AG04450 (cell line): ENCODE results near the gene FOXQ1. TPM values are rescaled to one million over a fixed set of nuclear protein-coding genes. Genes with fewer than 3 reads are reported as not detected.

Experiments
- CTCF ChIA-PET: fragments of 300-600, 350-600 bp; formaldehyde crosslinking; extraction: SDS; loops from one replicate; lab custom pipeline; 2022; ENCODE audit warnings: antibody characterized with exemption, inconsistent platforms; lab: Charles Lee
- POLR2A ChIA-PET: fragments of 350-600 bp; formaldehyde crosslinking; extraction: SDS; loops from one replicate; lab custom pipeline; 2021; ENCODE audit warnings: antibody characterized with exemption, inconsistent platforms; lab: Yijun Ruan, JAX
- DNase-seq: peaks from one replicate; pipeline ENCODE4 v3.0.0-alpha.2; 2011; ENCODE audit warnings: low read depth, low spot score
- H3K27ac ChIP-seq: one replicate; pipeline ENCODE4 v1.5.1; 2012; ENCODE audit warnings: low read depth, low read length, control low read depth
- H3K27me3 ChIP-seq: one replicate; pipeline ENCODE4 v1.6.0; 2012; ENCODE audit warnings: low read length; ENCODE audit not compliant: control insufficient read depth, insufficient read depth
- H3K4me3 ChIP-seq: 2 replicates; pipeline ENCODE4 v1.5.1; 2011; ENCODE audit warnings: mild to moderate bottlenecking, low read depth, low read length, control low read depth
- H3K9me3 ChIP-seq: 2 replicates; pipeline ENCODE4 v1.5.1; 2012; ENCODE audit warnings: low read length; ENCODE audit not compliant: control insufficient read depth, insufficient read depth
- CTCF ChIP-seq: IDR thresholded peaks from 2 replicates; pipeline ENCODE4 v1.5.1; 2011; ENCODE audit warnings: low read depth, low read length, control low read depth, inconsistent platforms
- polyA plus RNA-seq: library from polyadenylated mRNA; depleted of rRNA; stranded (reverse); fragments of >200 nt; gene quantifications from 2 replicates; pipeline ENCODE4 v1.2.3, GENCODE V29; 2011

FOXQ1 gene
- polyA plus RNA-seq, 1 experiment = 0.07 TPM

GRCh38 chr6:1290086-1290485 is 21.8 kb upstream of the FOXQ1 start:
- H3K27ac ChIP-seq = no peak overlapping the region
- no peak overlapping the region for H3K4me3 ChIP-seq
- no peak for DNase-seq
- ChIA-PET CTCF (no interaction called here), POLR2A (no interaction called here)
- no peaks in the 10 kb centered on the region for H3K27me3 ChIP-seq
- no peak for TF ChIP-seq CTCF
- H3K9me3 ChIP-seq = no peaks in the 10 kb centered on the region

GRCh38 chr6:1290805-1291204 is 21.1 kb upstream of the FOXQ1 start:
- Histone ChIP-seq H3K27me3 (no peaks in the 10 kb centered on the region), H3K4me3 (no peak overlapping the region), H3K27ac (no peak overlapping the region), H3K9me3 (no peaks in the 10 kb centered on the region)
- no peak for DNase-seq
- TF ChIP-seq CTCF = no peak
- POLR2A ChIA-PET = no interaction called here
- CTCF ChIA-PET = interaction anchor here (0.5 to 1.6 kb wide), 2 partner anchors 10 to 90 kb away, joined by 4 to 13 read pairs; no protein-coding TSS in a partner anchor

GRCh38 chr6:1291381-1291780 is 20.5 kb upstream of the FOXQ1 start:
- no peak for TF ChIP-seq CTCF
- CTCF ChIA-PET = interaction anchor here (0.5 to 1.6 kb wide), 2 partner anchors 9 to 90 kb away, joined by 4 to 13 read pairs; no protein-coding TSS in a partner anchor
- H3K27me3 ChIP-seq = no peaks in the 10 kb centered on the region
- no peak for DNase-seq
- H3K27ac ChIP-seq = no peak overlapping the region
- no peak overlapping the region for H3K4me3 ChIP-seq
- no peaks in the 10 kb centered on the region for H3K9me3 ChIP-seq
- POLR2A ChIA-PET = no interaction called here

GRCh38 chr6:1295420-1295819 is 16.5 kb upstream of the FOXQ1 start:
- DNase-seq = no peak
- ChIA-PET CTCF (interaction anchor here (1.2 to 1.8 kb wide), 2 partner anchors 15 to 573 kb away, joined by 3 to 5 read pairs; no protein-coding TSS in a partner anchor), POLR2A (no interaction called here)
- TF ChIP-seq CTCF = no peak
- no peaks in the 10 kb centered on the region for H3K9me3 ChIP-seq
- H3K27me3 ChIP-seq = no peaks in the 10 kb centered on the region
- H3K27ac ChIP-seq = no peak overlapping the region
- H3K4me3 ChIP-seq = no peak overlapping the region

- no peaks in the 10 kb centered on the region for H3K9me3 ChIP-seq
- H3K27me3 ChIP-seq = no peaks in the 10 kb centered on the region
- CTCF ChIA-PET = interaction anchor here (1.2 to 1.8 kb wide), 2 partner anchors 15 to 574 kb away, joined by 3 to 5 read pairs; no protein-coding TSS in a partner anchor
- DNase-seq = no peak
- POLR2A ChIA-PET = no interaction called here
- no peak for TF ChIP-seq CTCF
- H3K27ac ChIP-seq = no peak overlapping the region
- no peak overlapping the region for H3K4me3 ChIP-seq
These were observed 15.8 kb upstream of the FOXQ1 start for GRCh38 chr6:1296079-1296478.
